Stimulated activated CD8-positive, alpha-beta memory T cell treated with anti-CD3 and anti-CD28 coated beads, Interleukin-12 subunit alpha, Interleukin-12 subunit beta, amount 100 ng/mL, for 1 hour (primary cell): ENCODE data around the gene BCHE.
"Not testable (repeated sequence)": the region's sequence is repeated elsewhere in the genome, so short reads cannot be mapped to it uniquely, and the experiment has no call there.

Experiments
- DNase-seq: peaks from one replicate; pipeline ENCODE4 v3.0.0-alpha.2; 2020; ENCODE audit warnings: low read depth

The BCHE gene

GRCh38 chr3:165816209-165816608, 21.0 kb downstream of the BCHE start:
- no peak for DNase-seq

GRCh38 chr3:165815682-165816081, 21.5 kb downstream of the BCHE start:
- DNase-seq = no peak

GRCh38 chr3:165814380-165814779, 22.8 kb downstream of the BCHE start:
- no peak for DNase-seq

GRCh38 chr3:165807937-165808336, 29.3 kb downstream of the BCHE start:
- DNase-seq = not testable (repeated sequence)

- DNase-seq = no peak
Measured at GRCh38 chr3:165805946-165806561, 31.2 kb downstream of the BCHE start.

- no peak for DNase-seq
Measured at GRCh38 chr3:165803471-165803870, 33.8 kb downstream of the BCHE start.

- no peak for DNase-seq
Measured at GRCh38 chr3:165800970-165801369, 36.3 kb downstream of the BCHE start.

GRCh38 chr3:165799026-165799425, 38.2 kb downstream of the BCHE start:
- no peak for DNase-seq

- DNase-seq = no peak
Measured at GRCh38 chr3:165797551-165797950, 39.7 kb downstream of the BCHE start.

- DNase-seq = no peak
Measured at GRCh38 chr3:165796701-165797100, 40.5 kb downstream of the BCHE start.

GRCh38 chr3:165788531-165788930, 48.7 kb downstream of the BCHE start:
- DNase-seq = no peak

GRCh38 chr3:165786013-165786412, 51.2 kb downstream of the BCHE start:
- no peak for DNase-seq

- DNase-seq = no peak
Measured at GRCh38 chr3:165784337-165784736, 52.9 kb downstream of the BCHE start.

GRCh38 chr3:165783383-165783782, 53.8 kb downstream of the BCHE start:
- DNase-seq = no peak

GRCh38 chr3:165778891-165779290, 58.3 kb downstream of the BCHE start:
- no peak for DNase-seq

- DNase-seq = no peak
Measured at GRCh38 chr3:165778456-165778855, 58.8 kb downstream of the BCHE start.

- DNase-seq = no peak
Measured at GRCh38 chr3:165775824-165776223, 61.4 kb downstream of the BCHE start.

- DNase-seq = no peak
Measured at GRCh38 chr3:165770781-165771180, 66.4 kb downstream of the BCHE start.

- DNase-seq = no peak
Measured at GRCh38 chr3:165768680-165769079, 68.5 kb downstream of the BCHE start.

GRCh38 chr3:165759041-165759440, 78.2 kb downstream of the BCHE start:
- DNase-seq = no peak

- no peak for DNase-seq
Measured at GRCh38 chr3:165755571-165755970, 81.7 kb downstream of the BCHE start.

- DNase-seq = no peak
Measured at GRCh38 chr3:165754219-165755007, 82.8 kb downstream of the BCHE start.

GRCh38 chr3:165753560-165753959, 83.7 kb downstream of the BCHE start:
- DNase-seq = no peak

GRCh38 chr3:165751637-165752036, 85.6 kb downstream of the BCHE start:
- DNase-seq = no peak
